HG02642 (cell line): ENCODE data around the gene MPDU1.
"Not testable (repeated sequence)": the region's sequence is repeated elsewhere in the genome, so short reads cannot be mapped to it uniquely, and the experiment has no call there.

Source experiments
- ATAC-seq: cut with Tn5 transposase; IDR thresholded peaks from one replicate; pipeline ENCODE4 v1.9.1; 2021; ENCODE audit warnings: mild to moderate bottlenecking; ENCODE audit not compliant: unreplicated experiment, poor library complexity

Gene MPDU1

DNA sequence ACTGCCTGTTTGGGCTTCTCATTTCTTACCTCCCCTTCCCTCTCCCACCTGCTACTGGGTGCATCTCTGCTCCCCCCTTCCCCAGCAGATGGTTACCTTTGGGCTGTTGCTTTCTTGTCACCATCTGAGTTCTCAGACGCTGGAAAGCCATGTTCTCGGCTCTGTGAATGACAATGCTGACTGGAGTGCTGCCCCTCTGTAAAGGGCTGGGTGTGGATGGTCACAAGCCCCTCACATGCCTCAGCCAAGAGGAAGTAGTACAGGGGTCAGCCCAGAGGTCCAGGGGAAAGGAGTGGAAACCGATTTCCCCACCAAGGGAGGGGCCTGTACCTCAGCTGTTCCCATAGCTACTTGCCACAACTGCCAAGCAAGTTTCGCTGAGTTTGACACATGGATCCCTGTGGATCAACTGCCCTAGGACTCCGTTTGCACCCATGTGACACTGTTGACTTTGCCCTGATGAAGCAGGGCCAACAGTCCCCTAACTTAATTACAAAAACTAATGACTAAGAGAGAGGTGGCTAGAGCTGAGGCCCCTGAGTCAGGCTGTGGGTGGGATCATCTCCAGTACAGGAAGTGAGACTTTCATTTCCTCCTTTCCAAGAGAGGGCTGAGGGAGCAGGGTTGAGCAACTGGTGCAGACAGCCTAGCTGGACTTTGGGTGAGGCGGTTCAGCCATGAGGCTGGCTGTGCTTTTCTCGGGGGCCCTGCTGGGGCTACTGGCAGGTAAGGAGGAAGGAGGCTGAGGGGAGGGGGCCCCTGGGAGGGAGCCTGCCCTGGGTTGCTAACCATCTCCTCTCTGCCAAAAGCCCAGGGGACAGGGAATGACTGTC, 4.4 kb upstream of the MPDU1 start, which contains the start of gene CD68:
CD68 (plus strand) TSS at position 638 of the 833 bp plus-strand sequence; CDS start at position 678, 40 bp downstream.
- ATAC-seq: peak; percentile 35

GRCh38 chr17:7579834-7580603, 3.6 kb upstream of the MPDU1 start:
- ATAC-seq: no peak

GRCh38 chr17:7580604-7581575, 2.8 kb upstream of the MPDU1 start:
- no peak for ATAC-seq

DNA sequence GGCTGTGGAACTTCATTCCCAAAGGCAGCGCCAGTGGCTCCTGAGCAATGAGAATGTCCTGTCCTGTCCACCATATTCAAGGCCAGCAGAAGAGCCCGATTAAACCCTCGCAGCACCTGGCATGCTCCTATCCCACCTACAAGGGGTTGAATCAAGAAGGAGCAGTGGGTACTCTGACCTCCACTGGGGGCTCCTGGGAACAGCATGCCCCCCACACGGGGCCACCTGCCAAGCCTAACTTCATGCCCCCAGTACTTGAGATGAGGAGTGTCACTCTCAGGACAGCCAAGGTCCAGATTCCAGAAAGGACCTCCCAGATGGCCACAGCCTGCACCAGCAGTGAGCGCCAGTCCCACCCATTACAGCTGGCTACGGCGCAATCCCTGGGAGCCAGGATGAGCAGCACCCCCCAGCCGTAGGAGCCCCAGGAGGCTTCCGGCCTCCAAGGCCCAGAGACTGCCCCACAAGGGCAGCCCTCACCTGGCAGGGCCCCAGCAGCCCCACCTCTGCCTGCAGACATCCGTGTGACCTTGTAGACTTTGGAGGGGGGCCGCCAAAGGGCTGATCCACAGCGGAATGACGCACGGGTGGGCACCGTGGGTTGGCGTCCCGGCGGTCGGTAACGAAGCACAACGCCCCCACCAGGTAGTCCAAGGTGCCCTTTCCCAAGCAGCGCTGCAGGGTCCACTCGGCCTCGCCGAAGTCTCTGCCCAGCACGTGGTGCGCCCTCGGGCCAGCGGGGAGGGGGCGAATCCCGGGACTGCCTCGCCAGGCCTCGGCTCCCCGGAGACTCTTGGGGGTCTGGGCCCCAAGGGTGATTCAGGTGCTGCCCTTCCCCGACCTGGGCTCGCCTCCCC, 1.0 kb upstream of the MPDU1 start:
- no peak for ATAC-seq

DNA sequence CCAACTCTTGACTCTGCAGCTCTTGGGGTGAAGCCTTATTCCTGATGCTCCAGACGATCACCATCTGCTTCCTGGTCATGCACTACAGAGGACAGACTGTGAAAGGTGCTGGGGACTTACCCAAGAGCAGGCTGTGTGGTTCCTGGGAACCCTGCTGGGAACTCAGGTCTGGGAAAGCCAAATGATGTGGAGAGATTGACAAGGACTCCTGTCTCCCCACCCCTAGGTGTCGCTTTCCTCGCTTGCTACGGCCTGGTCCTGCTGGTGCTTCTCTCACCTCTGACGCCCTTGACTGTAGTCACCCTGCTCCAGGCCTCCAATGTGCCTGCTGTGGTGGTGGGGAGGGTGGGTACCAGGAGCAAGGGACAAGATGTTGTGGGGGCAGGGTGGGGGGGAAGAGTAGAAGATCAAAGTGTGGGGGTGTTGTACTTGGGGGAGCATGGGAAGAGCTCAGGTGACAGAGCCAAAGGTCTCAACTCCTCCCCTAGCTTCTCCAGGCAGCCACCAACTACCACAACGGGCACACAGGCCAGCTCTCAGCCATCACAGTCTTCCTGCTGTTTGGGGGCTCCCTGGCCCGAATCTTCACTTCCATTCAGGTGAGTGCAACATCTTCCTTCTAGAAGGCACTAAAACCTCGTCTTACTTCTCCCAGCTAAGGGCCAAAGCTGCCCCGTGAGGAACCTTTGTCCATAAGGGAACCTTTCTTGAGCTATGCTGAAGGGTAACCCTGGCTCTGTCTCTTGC, 3.2 kb downstream of the MPDU1 start:
- no peak for ATAC-seq

DNA sequence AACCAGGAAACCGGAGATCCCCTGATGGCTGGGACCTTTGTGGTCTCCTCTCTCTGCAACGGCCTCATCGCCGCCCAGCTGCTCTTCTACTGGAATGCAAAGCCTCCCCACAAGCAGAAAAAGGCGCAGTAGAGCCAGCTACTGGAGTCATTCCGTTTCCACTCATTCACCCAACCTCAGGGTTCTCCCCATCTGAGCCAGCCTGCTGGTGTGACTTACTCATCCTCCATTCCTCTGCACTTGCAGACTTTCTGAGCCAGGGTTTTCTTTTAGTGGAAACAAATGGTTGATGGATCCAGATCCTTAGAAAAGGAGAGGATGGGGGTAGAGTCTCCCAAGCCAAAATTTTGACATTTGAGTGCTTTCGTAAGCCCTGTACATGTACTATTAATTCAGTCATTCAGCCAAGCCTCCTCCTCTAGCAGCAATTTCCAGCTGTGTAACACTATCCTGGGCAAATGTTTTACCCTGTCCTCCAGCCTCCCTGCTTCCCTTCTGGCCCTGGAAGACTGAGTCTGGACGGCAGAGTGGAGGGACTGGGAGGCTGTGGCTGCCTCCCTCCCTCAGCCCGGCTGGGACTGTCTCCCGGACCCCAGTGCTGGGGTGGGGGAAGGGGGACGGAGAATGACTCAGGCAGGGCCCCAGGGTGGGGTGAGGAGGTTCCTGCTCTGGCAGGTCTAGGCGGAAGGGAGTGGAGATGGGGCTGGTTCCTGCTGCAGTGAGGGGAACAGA, 3.9 kb downstream of the MPDU1 start:
- ATAC-seq: no peak

DNA sequence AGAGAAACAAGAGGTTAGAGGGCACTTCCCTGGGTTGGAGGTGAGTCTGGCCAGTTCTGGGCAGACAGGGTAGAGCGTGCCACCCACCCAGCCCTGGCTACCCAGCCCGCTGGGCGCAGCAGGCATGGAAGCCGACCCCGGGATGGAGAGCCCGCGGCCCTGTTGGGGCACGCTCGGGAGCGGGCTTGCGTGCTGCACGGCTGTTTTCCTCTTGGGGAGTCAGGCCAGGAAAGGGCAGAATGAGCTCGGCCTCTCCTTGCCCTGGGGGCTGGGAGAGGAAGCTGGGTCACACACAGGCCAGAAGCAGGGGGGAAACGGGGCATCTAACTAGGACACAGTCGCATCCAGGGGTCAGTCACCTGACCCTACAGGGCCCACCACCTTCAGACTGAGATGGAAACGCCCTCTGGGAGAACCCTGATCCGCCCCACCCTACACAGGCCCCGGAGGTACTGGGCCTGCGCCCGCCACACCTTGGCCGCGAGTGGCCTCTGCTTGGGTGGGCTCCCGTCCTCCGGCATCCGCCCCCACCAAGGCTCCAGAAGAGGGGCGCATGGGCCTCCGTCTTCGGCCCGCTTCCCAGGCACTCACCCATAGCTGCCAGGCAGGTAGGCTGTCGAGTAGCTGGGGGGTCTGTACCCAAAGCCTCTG, 5.0 kb downstream of the MPDU1 start:
- no peak for ATAC-seq

DNA sequence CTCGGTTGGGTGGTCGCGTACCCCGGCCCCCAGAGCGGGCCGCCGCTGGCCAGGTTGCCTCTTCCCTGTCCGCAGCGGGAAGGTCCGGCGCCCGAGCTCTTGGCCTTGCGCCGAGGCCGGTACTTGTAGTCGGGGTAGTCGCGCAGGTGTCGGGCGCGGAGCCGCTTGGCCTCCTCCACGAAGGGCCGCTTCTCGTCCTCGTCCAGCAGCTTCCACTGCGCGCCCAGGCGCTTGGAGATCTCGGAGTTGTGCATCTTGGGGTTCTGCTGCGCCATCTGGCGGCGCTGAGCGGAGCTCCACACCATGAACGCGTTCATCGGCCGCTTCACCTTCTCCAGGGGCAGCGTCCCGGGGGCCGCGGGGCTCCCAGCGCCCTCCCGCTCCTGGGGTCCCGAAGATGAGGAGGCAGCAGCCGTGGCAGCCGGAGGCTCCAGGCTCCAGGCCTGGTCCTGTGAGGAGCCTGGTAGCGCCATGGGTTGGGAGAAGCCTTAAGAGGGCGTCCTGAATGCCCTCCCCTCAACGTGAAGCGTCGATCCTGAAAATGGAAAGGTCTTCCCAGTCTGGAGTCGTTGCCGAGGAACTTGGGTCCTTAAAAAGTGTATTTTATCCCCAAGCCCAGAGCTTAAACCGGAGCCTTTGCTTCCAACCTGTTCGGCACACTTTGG, 5.7 kb downstream of the MPDU1 start:
- ATAC-seq: no peak

DNA sequence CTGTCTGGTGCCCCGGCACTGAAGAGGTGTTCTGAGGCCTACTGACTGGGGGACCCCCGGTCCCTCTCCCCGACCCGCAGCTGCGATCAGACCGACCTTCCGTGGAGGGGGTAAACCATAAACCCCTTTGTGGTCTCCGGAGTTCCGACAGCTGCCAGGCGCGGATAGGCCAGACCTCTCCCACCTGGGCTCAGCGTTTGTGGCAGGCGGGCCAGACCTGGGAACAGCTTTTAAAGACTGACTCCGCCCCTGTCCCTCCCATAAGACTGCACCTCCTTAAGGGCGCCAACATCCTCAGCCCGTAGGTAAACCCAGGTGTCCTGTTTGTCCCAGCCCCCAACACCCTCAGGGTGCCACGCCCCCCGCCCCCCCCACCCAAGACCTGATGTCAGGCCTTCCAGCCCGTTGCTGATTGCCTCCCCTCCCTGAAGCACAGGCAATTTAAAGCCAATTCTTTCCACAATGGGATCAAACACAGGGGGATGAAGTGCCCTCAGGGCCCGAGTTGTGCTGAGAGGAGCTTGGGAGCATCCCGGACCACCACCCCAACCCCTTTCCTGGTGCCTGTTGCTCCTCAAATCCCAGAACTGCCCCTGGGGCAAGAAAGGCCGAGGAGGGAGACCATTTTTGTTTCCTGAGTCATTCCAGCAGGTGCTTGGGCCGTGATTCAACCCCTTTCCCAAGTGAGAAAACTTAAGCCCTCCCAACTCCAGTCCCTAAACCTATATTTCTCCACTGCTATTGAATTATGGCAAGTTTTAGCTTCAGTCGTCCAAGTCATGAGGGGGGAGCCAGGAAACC, 6.4 kb downstream of the MPDU1 start, which contains the start of gene SOX15:
SOX15 (minus strand) TSS at position 204 of the 801 bp plus-strand sequence. CDS start 418 bp downstream, outside the sequence.
- ATAC-seq: no peak

GRCh38 chr17:7590743-7591142, 7.1 kb downstream of the MPDU1 start:
- no peak for ATAC-seq

DNA sequence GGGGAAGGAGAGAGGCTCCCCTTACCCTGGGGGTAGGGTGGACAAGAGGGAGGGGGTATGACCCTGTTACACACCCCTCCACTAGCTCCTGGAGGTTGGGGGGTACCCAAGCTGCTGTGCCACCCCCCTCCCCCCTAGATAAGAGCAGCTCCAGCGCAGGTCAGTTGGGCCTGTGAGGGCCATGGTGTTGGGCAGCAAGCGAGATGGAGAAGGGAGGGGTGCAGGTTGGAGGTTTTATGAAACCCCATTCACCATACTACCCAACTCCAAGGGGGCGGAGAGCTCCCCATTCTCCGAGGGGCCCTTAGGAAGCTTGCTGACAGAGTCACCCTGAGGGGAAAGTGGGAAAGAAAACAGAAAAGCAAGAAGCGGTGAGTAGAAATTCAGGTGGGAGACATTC, 7.9 kb downstream of the MPDU1 start:
- no peak for ATAC-seq

DNA sequence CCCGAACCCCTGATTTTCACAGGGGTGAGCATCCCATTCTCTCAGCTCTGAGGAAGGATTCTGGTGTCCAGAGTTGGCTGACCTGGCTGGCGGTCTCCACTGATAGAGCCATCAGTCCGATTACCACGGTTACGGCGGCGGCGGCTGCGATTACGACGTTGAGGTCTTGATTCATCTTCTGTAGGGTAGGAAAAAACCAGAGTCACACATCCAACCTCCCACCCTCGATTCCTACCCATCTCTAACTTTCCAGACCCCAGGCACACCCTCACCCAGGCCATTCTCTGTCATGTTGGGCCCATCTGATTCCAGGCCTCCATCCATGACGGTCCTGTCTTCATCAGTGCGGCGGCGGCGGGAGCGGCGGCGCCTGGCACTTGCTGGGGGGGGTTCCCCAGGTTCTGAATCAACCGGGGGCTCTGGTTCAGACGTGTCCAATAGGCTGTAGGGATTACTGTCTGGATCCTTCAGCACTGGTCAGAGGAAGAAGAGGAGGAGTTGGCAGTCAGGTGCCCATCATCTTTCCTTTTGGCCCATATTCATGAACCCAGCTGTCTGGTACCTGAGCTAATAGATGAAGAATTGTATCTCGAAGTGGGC, 8.9 kb downstream of the MPDU1 start:
- ATAC-seq: no peak

DNA sequence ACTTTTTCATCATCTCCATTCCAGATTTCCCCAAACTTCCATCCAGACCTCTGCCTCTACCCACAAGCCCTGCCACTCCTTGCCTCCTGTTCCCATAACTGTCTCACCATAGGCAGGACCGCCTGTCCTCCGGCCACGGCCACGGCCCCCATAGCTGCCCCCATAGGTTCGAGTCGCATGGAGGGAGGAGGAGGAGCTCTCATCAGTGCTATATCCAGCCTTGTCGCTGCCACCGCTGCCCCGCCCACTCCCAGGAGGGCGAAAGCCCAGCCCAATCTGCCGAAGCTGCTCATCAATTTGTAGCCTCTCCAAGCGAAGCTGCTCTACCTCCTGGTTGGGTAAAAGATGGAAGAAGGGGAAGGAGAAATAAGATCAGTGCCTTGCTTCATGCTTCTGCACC, 9.6 kb downstream of the MPDU1 start:
- ATAC-seq: no peak

GRCh38 chr17:7597561-7597960, 13.9 kb downstream of the MPDU1 start:
- ATAC-seq: not testable (repeated sequence)

DNA sequence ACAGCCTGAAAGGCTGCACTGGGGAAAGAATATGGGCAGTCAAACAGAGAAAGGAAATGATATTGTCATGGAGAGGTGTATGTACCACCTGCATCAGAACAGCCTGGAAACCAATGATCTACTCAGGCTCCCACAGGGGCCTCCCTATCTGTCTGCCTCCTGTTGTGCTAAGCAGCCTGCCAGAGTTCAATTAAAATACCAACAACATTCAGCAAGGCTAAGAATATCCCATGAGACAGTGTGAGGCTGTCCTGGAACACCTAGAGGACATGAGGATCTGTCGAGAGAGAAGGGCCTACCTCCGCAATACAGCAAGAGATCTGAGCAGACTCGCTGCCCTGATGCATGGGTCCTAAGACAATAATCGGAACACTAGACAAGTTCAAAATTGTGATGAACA, 22.6 kb downstream of the MPDU1 start:
- ATAC-seq: no peak

DNA sequence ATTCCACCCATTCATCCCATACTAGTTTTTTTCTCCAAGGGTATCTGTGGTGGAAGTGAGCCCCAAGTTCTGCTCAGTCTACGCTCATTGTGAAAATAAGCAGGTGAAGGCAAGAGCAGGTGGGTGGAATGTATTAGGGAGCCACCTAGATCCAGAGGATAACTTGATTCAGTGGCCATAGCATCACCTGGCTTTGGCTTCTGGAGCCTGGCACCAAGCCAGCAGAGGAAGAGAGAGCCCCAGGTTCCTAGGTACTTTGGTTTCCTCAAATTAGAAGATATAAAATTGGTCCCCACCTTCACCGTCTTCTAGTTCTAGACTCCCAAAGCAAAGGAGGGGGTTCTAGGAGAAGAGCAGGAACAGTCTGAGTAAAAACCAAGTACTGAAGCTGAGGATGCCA, 27.0 kb downstream of the MPDU1 start:
- ATAC-seq: no peak
